GM19438 (cell line): Measurements from ENCODE around the gene ADPRHL1.

ENCODE experiments used
- ATAC-seq: cut with Tn5 transposase; IDR thresholded peaks from one replicate; pipeline ENCODE4 v1.9.1; 2021; ENCODE audit warnings: low read depth; ENCODE audit not compliant: unreplicated experiment

ADPRHL1 gene

DNA sequence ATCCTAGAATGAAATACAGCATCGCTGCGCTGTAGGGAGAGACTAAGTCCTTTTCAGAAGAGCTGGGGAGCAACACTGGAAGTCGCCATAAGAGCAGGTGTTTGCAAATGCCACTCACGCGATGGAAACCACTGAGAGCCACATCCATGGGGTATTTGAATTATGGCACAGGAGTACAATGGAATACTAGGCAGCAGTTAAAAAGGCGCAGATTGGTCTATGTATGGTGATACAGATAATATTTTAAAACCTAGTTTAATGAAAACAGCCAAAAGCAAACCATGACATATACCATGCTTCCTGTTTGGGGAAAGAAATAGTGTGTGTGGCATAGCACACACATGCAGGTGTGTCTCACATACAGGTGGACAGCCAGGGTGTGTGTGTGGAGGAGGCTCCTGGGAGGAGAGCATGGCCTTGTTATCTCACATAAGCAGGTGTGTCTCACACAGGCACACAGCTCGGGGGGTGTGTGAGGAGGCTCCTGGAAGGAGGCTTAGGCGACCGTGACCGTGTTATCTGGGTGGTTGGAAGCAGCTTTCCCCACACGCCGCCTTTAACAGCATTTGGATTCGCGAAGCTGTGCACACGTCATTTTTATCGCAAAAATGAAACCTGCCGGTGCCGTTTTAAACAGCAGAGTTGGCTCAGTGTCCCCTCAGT lies 33.6 kb downstream of the ADPRHL1 start:
- no peak for ATAC-seq

DNA sequence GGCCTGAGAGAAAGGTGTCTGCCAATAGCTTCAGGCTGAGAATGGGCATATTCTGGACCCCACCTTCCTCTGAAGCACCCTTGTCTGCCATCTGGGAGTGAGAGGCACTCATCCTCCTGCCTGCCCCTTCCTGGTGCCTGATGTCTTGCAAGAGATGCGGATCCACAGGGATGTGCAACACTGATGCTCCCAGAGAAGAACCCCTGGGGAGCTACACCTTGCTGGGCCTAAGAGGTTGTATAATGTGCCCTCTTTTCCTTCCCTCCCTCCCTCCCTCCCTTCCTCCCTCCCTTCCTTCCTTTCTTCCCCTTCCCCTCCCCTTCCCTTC lies 34.6 kb downstream of the ADPRHL1 start:
- no peak for ATAC-seq

DNA sequence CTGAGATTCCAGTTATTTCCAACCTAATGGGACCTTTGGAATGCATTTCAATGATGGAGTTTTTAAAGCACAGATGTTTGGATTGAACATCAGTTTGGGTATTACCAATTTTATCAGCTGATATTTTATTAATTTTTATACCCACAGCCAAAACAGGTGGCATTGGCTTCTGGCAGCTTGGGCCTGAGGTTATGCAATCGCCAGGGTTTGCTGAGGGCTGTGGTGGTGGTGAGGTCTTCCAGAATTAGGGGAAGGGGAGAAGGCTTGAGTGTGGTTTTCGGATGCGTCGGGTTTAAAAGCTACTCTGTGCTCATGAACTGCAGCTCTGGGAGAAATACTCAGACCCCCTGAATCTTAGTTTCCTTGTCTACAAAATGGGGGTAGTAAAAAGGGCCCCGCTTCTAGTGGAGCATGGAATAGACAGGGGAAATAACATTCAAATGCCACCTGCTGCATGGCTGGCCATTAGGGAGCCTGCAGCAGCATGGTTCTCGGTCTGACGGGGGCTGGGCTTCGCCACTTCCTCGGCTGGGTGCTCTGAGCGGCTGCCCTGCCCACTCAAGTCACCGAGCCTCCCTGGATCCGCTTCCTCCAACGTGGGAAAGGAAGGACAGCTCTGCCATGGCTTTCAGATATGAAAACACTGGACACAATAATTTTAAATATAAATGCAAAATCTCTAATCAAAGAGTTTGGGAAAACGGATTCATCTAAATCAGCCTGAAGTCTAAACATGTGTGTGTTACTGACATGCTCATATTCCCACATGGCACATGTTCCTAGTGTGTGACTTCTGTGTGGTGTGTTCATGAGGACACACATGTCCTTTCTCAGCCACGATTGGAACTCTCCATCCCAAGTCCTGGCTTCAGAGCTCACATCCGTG lies 35.2 kb downstream of the ADPRHL1 start:
- ATAC-seq = no peak

- no peak for ATAC-seq
Measured at GRCh38 chr13:113417008-113417751, 36.1 kb downstream of the ADPRHL1 start.

DNA sequence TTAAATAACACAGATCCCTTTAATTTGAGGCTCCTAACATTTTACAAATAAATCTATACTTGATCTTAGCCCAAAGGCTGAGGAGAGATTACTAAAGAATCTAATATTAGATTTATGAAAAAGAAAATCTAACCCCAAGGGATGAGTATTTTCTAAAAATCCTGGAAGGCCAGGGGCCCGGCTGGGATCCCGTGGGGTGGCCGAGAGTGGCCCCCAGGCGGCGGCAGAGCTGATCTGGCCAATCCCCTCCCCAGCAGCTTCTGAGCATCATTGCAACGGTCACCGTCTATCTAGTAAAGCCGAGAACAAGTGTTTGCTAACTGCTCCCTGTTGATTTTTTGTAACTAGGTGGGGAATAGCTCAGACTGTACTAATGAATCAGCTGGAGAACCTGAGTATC lies 37.5 kb downstream of the ADPRHL1 start:
- no peak for ATAC-seq

GRCh38 chr13:113415032-113415431 lies 38.3 kb downstream of the ADPRHL1 start:
- no peak for ATAC-seq

DNA sequence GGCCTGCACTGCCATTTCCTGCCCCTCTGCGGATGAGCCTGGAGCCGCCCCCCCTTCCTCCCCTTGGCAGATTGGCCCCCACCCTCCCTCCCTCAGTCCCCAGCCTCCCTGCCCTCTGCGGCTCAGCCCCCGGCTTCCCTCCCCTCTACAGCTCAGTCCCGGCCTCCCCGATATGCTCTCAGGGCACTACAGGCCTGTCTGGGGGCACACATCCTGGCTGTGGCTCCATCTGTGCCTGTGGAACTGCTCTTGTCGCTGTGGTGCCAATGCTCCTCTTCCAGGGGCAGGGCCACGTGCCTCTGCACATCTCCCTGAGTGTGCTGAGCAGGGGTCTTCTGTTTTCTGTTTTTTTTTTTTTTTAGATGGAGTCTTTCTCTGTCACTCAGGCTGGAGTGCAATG lies 39.0 kb downstream of the ADPRHL1 start:
- ATAC-seq = no peak

- no peak for ATAC-seq
Measured at GRCh38 chr13:113413898-113414282, 39.4 kb downstream of the ADPRHL1 start.

DNA sequence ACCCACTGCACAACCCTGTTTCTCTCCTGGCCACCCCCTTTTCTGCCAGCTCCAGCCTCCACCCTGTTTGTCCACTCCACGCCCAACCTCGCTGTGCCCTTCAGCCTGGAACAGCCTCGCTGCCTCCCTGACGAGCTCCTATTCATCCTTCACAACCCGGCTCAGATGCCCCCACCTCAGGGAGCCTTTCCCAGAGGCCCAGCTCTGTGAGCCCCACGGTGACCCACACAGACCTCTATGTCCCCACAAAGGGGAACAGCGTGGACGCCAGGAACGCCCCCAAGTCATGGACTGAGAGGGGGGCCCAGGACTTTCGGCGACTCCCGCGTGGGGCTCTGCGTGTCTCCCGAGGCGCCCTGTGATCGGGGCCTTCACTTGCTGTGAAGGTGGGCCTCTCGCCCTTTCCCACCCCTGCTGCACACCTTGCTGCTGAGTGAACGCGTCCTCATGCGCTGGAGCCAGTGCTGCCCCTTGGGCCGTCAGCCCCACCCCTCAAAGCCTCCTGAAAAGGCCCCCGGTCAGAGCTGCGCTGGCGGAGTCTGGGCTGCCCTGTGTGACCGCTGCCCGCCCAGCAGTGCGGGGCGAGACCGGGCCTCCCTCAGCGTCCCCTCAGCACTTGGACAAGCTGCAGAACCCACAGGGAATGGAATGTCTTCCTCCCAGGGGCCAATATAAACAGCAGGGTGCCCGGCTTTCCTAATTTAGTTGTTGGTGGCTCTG lies 40.0 kb downstream of the ADPRHL1 start:
- no peak for ATAC-seq

- no peak for ATAC-seq
Measured at GRCh38 chr13:113412440-113412839, 40.8 kb downstream of the ADPRHL1 start.

DNA sequence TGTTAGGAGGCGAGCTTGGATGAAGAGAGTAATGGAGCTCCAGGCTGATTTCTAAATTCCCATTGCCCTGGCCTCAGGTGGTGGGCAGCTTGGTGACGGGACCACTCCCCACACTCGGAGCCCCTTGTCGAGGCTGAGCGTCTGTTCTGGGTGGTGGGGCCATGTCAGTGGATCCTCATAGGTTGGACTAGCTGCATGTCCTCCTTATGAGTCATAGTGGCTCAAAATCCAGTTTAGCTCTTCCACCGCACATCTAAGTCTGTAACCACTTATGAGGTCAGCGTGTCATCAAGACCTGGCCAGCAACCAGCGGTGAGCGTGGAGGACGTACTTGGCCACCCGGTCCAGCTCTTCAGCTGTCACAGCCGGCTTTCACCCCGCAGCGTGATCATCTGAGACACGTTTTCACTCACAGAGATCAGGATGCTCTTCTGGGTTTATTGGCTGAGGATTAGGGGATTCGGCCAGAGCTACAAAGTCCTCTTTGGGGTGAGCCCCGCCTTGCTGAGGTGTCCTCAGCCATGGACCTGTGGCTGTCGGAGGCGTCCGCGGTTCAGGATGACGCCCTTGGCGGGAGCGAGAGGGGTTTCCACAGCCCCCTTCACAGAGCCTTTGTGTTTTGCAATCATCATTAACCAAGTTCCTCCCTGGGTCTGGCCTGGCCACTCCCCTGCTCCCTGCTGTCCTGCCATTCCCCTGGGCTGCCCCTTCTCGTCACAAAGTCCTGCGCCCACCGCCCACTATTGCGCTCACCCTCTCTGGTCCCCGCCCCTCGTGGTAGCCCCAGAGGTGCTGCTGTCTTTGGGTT lies 41.9 kb downstream of the ADPRHL1 start:
- no peak for ATAC-seq

DNA sequence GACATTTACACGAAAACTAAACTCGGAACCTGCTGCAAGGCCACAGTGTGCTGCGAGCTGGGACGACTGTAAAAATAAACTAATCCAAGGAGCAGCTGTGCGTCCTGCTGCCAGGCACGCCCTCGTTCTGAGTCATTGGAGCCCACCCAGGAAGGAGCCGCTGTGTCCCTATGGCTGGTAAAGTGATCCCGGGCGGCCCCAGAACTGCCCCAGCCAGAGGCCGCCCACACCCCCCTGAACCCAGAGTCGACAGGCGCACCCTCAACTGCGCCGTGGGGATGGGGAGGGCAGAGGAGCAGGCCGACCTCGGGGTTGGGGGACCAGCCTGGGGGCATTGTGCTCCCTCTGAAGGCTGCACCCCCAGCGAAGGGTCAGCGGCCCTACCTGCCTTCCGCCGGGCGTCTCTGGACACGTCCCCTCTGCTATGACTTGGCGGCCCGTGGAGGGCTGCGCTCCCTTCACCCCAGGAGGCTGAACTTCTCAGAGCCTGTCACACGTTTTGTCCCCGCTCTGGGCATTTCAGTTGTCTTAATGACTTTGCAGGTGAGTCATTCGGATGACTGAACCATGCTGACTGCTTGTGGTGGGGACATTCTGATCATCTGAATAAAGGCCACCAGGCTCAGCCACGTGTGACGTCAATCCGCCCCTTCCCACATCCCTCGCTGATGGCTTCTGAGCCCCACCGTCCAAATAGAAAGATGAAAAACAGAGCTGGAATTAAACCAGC lies 42.7 kb downstream of the ADPRHL1 start:
- no peak for ATAC-seq

DNA sequence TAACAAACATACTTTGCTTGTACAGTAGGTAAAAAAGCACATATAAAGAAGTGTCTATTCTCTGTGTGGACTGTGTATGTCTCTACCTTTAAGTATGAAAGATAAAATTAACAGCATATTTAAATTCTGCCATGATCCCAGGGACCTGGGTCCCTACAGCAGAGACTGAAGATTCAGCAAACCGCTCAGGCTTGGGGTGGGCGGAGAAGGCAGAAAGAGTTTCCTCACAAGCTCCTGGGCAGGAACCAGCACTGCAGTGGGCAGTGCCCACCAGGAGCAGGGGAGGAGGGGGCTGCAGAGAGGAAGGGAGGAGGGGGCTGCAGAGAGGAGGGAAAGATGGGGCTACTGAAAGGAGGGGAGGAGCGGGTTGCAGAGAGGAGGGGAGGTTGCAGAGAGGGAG lies 44.7 kb downstream of the ADPRHL1 start:
- no peak for ATAC-seq

DNA sequence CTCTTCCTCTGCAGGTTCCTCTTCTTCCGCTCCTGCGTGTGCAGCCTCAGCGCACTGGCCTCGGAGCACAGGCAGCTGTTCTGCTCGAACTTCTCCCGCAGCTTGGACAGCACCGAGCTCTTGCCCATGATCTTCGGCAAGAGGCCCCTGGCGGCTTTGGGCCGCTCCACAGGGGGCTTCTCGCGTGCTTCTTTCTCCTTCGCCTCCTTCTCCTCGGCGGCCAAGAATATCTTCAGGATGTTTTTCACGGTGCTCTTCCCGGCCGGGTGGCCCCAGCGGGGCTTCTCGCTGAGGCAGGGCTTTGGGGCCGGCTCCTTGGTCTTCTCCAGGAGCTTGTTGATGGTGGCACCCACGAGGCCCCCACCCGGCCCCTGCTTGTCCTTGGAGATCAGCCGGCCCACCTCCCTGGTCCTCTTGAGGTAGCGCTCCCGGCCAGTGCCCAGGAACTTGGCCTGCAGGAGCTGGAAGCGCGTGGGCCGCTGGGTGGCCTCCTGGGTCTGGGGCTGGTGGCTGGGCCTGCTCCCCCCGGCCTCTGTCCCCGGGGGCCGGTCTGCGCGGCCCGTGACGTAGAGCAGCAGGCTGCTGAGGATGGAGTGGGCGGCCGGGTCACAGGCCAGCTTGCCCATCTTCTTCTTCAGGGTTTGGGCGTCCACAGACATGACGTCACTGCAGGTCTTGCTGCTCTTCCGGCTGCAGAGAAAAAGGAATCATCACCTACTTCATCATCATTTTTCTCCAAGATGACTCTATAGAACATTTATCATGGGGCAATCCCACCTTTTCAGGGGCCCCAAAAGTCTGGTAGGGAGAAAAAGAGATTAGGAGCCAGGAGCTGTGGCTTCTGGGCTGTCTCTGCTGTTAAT lies 45.5 kb downstream of the ADPRHL1 start:
- ATAC-seq = no peak

- ATAC-seq = no peak
Measured at GRCh38 chr13:113407103-113407530, 46.2 kb downstream of the ADPRHL1 start.

- ATAC-seq = no peak
Measured at GRCh38 chr13:113406321-113407102, 46.8 kb downstream of the ADPRHL1 start.

- ATAC-seq = no peak
Measured at GRCh38 chr13:113405481-113406300, 47.6 kb downstream of the ADPRHL1 start.
